Measurements from ENCODE around the gene GRK5.

The GRK5 gene

DNA sequence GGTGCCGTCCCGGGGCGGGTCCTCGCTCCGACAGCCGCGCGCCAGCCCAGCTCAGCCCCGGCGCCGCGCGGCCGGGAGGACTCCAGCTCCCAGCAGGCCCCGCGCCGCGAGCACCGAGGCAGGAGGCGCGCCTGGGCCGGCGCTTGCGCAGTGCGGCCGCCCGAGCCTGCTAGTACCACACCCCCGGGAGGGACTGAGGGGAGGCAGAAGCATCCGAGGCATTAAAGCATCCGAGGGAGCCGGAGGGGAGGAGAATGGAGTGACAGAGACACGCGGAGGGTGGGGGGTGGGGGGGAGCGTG lies at the start of gene GRK5:
GRK5 (plus strand) TSS at position 206 of the 301 bp plus-strand sequence. CDS start 347 bp downstream, outside the sequence.
- H3K4me3 ChIP-seq (ENCODE audit: low read depth, low read length), result peak within 1 kb of the TSS; percentile 79
- TF ChIP-seq, protein P1, sequence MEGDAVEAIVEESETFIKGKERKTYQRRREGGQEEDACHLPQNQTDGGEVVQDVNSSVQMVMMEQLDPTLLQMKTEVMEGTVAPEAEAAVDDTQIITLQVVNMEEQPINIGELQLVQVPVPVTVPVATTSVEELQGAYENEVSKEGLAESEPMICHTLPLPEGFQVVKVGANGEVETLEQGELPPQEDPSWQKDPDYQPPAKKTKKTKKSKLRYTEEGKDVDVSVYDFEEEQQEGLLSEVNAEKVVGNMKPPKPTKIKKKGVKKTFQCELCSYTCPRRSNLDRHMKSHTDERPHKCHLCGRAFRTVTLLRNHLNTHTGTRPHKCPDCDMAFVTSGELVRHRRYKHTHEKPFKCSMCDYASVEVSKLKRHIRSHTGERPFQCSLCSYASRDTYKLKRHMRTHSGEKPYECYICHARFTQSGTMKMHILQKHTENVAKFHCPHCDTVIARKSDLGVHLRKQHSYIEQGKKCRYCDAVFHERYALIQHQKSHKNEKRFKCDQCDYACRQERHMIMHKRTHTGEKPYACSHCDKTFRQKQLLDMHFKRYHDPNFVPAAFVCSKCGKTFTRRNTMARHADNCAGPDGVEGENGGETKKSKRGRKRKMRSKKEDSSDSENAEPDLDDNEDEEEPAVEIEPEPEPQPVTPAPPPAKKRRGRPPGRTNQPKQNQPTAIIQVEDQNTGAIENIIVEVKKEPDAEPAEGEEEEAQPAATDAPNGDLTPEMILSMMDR (IDR thresholded peaks at IDR 0.05; ENCODE audit: insufficient read depth, low read length, missing control alignments), result no peak
- ChIA-PET CTCF (interaction anchor here (0.6 to 20.3 kb wide), 34 partner anchors 8 to 530 kb away, joined by 3 to 530 read pairs (median 5); partner anchors contain the start of gene RGS10), POLR2A (interaction anchor here (0.6 to 1.8 kb wide), 8 partner anchors 43 to 388 kb away, joined by 3 to 11 read pairs (median 4); partner anchors contain the start of gene RGS10)
- DNase-seq (ENCODE audit: low read depth, low spot score), result peak; percentile 74

DNA sequence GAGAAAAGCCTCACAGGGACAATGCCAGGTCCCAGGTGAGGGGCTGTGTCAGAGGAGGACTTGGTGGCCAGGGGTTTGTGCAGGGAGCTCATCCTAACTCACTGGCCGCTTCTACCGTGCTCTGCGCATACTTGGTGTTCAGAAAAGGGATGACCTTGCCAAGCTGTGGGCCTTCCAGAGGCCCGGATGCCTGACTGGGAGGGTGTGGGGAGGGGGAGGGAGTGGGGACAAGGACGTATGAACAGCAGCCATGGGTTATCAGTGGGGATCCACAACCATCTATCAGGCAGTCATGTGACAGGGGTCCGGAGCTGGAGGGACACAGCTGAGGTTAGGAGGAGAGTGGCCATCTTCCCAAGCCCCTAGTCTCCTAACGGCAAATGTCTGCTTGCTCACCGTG lies 48.0 kb upstream of the GRK5 start:
- no peak overlapping the region for H3K4me3 ChIP-seq (ENCODE audit: low read depth, low read length)
- DNase-seq (ENCODE audit: low read depth, low spot score), result no peak
- ChIA-PET POLR2A (no interaction called here), CTCF (interaction anchor here (1.0 to 1.8 kb wide), 2 partner anchors 47 to 49 kb away, joined by 3 to 4 read pairs; no protein-coding TSS in a partner anchor)
- TF ChIP-seq, protein P1 (IDR thresholded peaks at IDR 0.05; ENCODE audit: insufficient read depth, low read length, missing control alignments), result no peak

DNA sequence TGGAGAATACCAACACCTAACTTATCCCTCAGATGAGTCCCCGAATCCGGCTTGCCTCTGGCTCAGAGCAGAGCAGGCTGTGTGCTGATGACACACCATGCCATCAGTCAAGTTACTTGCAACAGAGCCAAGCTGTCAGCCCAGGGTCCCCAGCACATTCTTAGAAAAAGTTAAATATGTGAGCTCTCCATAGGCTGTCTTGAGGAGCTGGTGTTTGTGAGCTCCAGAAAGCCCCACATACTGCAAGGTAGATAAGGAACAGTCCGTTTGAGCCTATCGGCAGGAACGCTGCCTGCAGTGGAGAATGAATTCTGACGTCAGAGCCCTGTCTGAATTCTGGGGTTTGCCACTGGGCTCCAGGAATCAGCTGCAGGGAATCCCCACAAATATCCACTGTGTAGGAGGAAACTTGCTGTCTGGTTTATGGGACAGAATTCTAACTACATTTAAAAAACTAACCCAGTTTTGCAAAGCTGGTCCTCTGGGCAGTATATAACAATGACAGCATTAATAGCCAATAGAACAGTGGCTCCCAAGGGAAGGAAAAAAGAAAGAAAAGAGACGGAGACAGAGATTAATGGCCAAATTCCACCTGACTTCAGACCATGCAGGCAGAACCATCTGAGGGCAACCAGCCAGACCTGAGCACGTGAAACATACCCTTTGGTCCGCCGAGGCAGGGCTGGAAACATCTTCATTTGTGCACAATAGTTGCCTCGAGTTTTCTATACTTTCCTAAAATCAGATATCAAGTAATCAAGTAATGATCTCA lies 45.5 kb upstream of the GRK5 start:
- POLR2A ChIA-PET, result interaction anchor here (0.6 kb wide), 1 partner anchor 11 kb away, joined by 3 read pairs; no protein-coding TSS in a partner anchor
- no peak for DNase-seq (ENCODE audit: low read depth, low spot score)
- CTCF ChIA-PET, result interaction anchor here (1.1 kb wide), 1 partner anchor 10 kb away, joined by 4 read pairs; no protein-coding TSS in a partner anchor

GRCh38 chr10:119162452-119163092 lies 44.8 kb upstream of the GRK5 start:
- POLR2A ChIA-PET, result no interaction called here
- TF ChIP-seq, protein P1 (IDR thresholded peaks at IDR 0.05; ENCODE audit: insufficient read depth, low read length, missing control alignments), result no peak
- CTCF ChIA-PET, result no interaction called here
- no peak overlapping the region for H3K4me3 ChIP-seq (ENCODE audit: low read depth, low read length)
- no peak for DNase-seq (ENCODE audit: low read depth, low spot score)

More for the DNA sequence above, 45.5 kb upstream of the GRK5 start:
- TF ChIP-seq, protein P1 (IDR thresholded peaks at IDR 0.05; ENCODE audit: insufficient read depth, low read length, missing control alignments), result no peak
- no peak overlapping the region for H3K4me3 ChIP-seq (ENCODE audit: low read depth, low read length)

GRCh38 chr10:119165171-119166117 lies 41.9 kb upstream of the GRK5 start, which contains the start of gene SFXN4:
SFXN4 (minus strand) TSS chr10:119165714; CDS start chr10:119165647, 67 bp downstream.
- TF ChIP-seq, protein P1 (IDR thresholded peaks at IDR 0.05; ENCODE audit: insufficient read depth, low read length, missing control alignments), result no peak
- no peak for DNase-seq (ENCODE audit: low read depth, low spot score)
- H3K4me3 ChIP-seq (ENCODE audit: low read depth, low read length), result peak within 1 kb of the TSS; percentile 67
- CTCF ChIA-PET, result interaction anchor here (0.9 to 1.4 kb wide), 3 partner anchors 9 to 33 kb away, joined by 3 to 6 read pairs (median 3); no protein-coding TSS in a partner anchor
- POLR2A ChIA-PET, result no interaction called here
